DMS153 treated with DMSO at 0.1 percent for 48 hours (cell line): Measurements from ENCODE around the gene RAI1.
"Not testable (repeated sequence)": the region's sequence is repeated elsewhere in the genome, so short reads cannot be mapped to it uniquely, and the experiment has no call there.

Experiments used
- DNase-seq: peaks from one replicate; lab custom pipeline; 2025; ENCODE audit not compliant: unreplicated experiment; lab: John Stamatoyannopoulos, UW

The RAI1 gene

DNA sequence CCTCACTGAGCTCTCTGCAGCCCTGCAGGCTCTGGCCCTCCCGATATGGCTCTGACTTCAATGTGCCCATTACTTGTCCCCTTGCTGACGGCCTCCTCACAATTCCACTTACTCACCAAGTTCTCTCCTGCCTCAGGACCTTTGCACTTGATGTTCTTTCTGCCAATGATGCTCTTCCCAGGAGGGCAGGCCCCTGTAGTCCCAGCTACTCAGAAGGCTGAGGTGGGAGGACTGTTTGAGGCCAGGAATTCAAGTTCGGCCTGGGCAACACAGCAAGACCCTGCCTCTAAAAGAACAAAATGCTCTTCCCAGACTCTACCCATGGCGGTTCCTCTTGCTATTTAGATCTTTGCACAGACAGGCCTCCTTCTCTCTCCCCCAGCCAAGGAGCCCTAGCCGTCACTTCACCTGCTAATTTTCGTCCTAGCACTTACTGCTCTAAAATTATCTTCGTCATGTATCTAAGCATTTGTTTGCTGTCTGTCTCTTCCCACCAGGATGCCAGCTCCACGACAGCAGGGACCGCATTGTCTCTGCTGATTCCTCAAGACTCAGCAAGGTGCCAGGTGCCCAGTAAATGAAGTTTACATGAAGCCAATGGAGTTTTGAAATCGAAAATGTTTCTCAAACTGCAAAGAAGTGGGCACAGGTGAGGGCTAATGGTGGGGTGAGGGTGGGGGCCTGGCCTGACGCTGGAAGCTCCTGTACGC, 626 bp upstream of the RAI1 start:
- no peak for DNase-seq

DNA sequence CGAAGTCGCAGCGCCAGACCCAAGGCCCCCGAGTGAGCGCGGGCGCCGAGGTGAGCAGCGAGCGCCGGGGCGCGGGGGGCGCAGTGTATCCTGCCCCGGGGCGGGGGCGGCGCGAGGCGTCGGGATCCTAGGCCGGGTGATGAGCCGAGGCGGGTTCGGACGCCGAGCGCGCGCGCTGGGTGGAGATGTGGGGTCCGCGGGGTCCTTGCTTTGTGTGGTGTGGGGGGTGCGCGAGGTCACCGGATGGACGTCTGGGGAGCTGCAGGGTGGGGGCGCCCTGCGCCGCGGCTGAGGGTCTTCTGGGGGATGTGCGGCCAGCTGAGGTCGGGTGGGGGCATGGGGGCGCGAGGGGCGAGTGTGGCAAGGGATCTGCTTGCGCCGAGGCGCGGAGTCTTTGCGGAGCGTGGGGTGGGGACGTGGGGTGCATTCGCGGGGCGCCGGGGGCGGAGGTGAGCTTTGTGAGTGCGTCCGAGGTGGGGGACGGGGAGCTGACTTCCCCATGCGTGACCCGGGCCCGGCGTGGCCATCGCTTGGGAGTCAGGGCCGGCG, 560 bp downstream of the RAI1 start:
- no peak for DNase-seq

DNA sequence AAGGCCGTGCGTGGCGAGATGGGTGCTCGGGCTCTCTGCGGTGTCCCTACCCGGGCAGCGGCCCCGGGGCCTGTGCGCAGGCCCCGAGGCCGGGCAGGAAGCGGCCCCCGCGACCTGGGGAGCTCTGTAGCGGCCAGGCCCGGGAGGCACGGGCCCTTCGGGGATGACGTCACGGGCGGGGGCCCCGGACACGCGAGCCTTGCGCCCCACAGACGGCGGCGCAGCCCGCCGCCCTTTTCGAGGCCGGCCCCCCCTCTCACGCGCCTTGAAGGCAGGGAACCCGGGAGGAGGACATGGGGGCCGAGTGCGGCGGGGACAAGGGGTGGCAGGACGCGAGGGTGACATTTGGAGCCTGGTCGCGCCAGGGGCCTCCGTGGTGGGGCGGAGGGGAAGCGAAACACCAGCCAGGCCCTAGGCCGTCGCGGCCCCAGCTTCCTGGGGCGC, 1.1 kb downstream of the RAI1 start:
- no peak for DNase-seq

GRCh38 chr17:17682737-17683680, 1.8 kb downstream of the RAI1 start:
- DNase-seq, result no peak

DNA sequence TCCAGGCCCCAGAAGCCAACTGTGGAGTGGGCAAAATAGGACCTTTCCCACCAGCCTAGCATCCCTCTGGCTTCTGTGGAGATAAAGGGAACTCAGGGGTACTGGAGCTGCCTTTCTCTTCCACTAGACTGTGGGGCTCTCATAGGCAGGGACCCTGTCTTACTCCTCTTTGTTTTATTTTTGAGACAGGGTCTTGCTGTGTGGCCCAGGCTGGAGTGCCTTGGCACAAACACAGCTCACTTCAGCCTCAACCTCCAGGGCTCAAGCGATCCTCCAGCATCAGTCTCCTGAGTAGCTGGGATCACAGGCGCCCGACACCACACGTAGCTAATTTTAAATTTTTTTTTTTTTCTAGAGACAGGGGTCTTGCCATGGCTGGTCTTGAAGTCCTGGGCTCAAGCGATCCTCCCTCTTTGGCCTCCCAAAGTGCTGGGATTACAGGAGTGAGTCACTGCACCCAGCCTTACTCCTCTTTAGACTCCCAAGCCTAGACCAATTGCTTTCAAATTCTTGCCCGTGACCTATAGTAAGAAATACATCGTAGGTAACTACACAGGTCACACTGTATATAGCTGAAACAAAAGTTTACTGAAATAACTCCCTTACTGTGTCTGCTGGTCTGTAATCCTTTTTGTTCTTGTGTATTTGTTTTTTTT, 2.6 kb downstream of the RAI1 start:
- DNase-seq, result no peak

GRCh38 chr17:17684906-17685774, 3.9 kb downstream of the RAI1 start:
- peak; percentile 44 for DNase-seq

- DNase-seq, result no peak
These were observed 4.6 kb downstream of the RAI1 start for GRCh38 chr17:17685775-17686291.

- no peak for DNase-seq
These were observed 8.1 kb downstream of the RAI1 start for GRCh38 chr17:17689312-17689711.

DNA sequence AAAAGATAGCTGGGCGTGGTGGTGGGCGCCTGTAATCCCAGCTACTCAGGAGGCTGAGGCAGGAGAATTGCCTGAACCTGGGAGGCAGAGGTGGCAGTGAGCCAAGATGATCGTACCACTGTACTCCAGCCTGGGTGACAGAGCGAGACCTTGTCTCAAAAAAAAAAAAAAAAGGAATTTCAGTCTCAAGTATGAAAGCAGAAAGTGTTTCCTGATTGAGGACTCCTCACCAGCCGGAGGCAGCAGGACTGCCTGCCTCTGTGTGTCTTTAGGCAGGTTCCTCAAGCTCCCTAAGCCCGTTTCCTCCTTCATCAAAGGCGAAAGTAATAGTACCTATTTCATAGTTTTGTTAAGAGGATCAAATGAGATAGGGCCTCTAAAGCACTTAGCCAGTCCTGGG, 9.0 kb downstream of the RAI1 start:
- DNase-seq, result not testable (repeated sequence)

DNA sequence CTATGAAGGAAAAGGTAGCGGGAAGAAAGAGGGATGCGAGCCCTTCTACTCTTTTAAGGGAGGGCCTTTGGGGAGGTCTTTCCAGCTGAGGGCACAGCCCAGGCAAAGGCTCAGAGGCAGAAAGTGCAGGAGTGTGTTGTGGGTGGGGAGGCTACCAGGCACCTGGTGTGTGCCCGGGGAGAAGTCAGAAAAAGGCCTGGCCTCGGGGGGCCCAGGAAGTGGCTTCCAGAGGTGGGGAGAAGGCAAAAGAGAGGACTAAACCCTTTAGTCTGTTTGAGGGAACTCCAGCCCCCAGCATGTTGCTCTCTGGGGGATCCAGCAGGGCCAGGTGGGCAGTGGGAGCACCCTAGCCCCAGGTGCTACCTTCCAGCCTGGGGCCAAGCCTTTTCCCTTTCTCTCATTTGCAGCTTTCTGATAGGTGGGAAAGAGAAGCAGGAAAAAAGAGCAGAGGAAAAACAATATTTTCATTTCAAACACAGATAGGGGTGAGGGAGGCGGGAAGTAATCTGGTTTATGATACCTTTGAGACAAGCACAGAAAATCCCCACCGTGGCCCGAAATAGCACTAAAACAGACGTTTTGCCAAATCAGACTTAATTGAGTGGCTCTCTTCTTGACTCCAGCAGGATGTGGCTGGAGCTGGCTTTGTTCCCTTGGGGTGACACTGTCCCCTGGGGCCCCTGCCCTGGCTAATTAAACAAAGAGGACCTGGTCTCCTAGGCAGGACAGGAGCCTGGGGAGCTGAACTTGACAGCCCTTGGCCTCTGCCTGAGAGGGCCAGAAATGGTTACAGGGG, 10.4 kb downstream of the RAI1 start:
- peak; percentile 26 for DNase-seq

- DNase-seq, result no peak
These were observed 11.3 kb downstream of the RAI1 start for GRCh38 chr17:17692353-17693252.

- DNase-seq, result peak; percentile 42
These were observed 12.3 kb downstream of the RAI1 start for GRCh38 chr17:17693253-17694168.

DNA sequence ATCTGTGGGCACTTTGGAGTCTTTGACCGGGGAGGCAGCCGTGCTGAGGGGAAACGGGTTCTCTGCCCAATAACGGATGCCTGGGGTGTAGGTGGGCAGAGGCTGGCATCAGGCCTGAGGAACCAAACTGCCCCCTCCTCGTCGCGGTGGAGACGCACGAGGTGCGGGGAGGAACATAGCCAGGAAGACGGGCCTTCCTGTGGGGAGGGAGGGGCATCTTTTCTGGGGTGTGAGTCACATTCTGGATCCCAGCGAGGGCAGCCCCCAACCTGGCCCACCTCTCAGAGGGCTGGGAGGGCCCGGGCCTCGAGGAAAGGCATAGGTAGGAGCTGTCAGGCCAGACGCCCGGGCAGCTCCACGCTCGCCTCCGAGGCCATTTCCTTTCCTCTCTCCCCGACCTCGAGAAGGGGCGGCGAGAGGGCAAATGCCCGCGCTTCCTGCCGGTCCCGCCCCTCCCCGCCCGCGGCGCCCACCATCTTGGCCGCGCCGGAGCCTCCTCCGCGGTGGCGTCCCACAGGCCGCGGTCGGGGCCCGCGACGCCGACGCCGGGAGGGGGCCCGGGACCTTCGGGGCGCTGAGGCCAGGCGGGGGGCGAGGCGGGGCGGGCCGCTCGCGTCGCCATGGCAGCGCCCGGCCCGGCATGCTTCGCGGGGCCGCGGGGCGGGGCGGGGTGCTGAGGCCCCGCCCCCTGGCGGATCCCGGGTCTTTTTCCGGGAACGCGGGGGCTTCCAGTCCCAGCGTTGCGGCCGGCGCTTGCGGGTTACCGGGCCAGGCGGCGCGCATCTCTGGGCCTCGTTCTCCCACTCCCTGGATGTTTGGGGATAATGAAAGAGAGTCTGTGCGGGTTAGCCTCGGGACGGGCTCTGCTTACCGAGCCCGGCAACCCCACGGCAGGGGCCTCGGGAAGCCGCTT, 13.2 kb downstream of the RAI1 start:
- no peak for DNase-seq

GRCh38 chr17:17696085-17696484, 14.8 kb downstream of the RAI1 start:
- DNase-seq, result no peak

- DNase-seq, result no peak
These were observed 15.8 kb downstream of the RAI1 start for GRCh38 chr17:17696882-17697633.

DNA sequence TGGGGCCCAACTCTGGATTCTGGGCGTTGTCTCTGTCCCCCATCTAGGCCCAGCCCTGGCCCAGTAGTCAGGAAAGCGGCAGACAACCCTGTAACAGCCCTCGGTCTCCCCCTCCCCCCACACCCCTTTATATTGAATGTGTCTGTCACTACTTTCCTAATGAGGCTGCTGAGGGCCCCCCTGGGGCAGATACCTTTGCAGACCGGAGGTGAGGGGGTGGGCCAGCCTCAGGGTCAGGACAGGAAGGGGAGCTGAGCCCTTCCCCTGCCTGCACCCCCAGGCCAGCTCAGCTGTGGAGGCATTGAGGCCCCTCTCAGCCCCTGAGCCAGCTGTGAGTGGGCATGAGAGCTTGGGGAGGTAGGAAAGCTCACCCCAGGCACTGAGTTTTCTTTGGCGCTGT, 17.1 kb downstream of the RAI1 start:
- no peak for DNase-seq
